WTC11 (cell line): ENCODE results near the gene GPX2. TPM values are rescaled to one million over a fixed set of nuclear protein-coding genes. Genes with fewer than 3 reads are reported as not detected.
A peak's percentile ranks its signal among the peaks of the same experiment; 100 is the strongest.

ENCODE experiments used
- ATAC-seq: fragments of 200-7000 bp; cut with Tn5 transposase; 2 replicates; pipeline ENCODE4 v1.10.0; 2021; ENCODE audit warnings: mild to moderate bottlenecking, moderate library complexity
- CTCF ChIA-PET: fragments of 300-600 bp; sonication (Branson Sonifier 250); formaldehyde crosslinking; loops from one replicate; lab custom pipeline; 2021; ENCODE audit warnings: antibody characterized with exemption; lab: Charles Lee
- POLR2A ChIA-PET: fragments of 350-600 bp; sonication (Branson Sonifier 250); formaldehyde crosslinking; loops from one replicate; lab custom pipeline; 2021; ENCODE audit warnings: antibody characterized with exemption; lab: Charles Lee
- DNase-seq: peaks from one replicate; pipeline ENCODE4 v3.0.0; 2021; ENCODE audit warnings: low spot score
- H3K27ac Mint-ChIP-seq: 2 replicates; pipeline ENCODE4 v1.8.0; 2021; ENCODE audit warnings: mixed read lengths
- H3K27me3 Mint-ChIP-seq: 2 replicates; pipeline ENCODE4 v1.8.0; 2021; ENCODE audit warnings: low read depth, mild to moderate bottlenecking, moderate library complexity, mixed read lengths
- H3K36me3 Mint-ChIP-seq: 2 replicates; pipeline ENCODE4 v1.8.0; 2021; ENCODE audit warnings: mixed read lengths
- H3K4me1 Mint-ChIP-seq: 2 replicates; pipeline ENCODE4 v1.8.0; 2022; ENCODE audit warnings: mixed read lengths
- H3K4me3 Mint-ChIP-seq: 2 replicates; pipeline ENCODE4 v1.8.0; 2021; ENCODE audit warnings: mild to moderate bottlenecking, moderate library complexity, mixed read lengths
- H3K9me3 Mint-ChIP-seq: 2 replicates; pipeline ENCODE4 v1.8.0; 2021; ENCODE audit warnings: mixed read lengths
- ATF2 ChIP-seq: sonication (generic); formaldehyde crosslinking; IDR thresholded peaks from 2 replicates; pipeline ENCODE4 v1.8.1; 2022; ENCODE audit warnings: low read depth, missing genetic modification reagents, borderline replicate concordance
- EMX1 ChIP-seq: fragments of 250-450 bp; sonication (Bioruptor Pico); IDR thresholded peaks from 2 replicates; pipeline ENCODE4 v1.8.0; 2021; ENCODE audit warnings: mild to moderate bottlenecking
- FOXK1 ChIP-seq: sonication (generic); formaldehyde crosslinking; IDR thresholded peaks from 2 replicates; pipeline ENCODE4 v1.8.0; 2022; ENCODE audit warnings: mild to moderate bottlenecking, moderate library complexity, missing genetic modification reagents
- GABPB1 ChIP-seq: sonication (generic); formaldehyde crosslinking; IDR thresholded peaks from 2 replicates; pipeline ENCODE4 v1.8.1; 2023; ENCODE audit warnings: mild to moderate bottlenecking, missing genetic modification reagents
- GRHL2 ChIP-seq: fragments of 250-450 bp; sonication (Bioruptor Pico); IDR thresholded peaks from 2 replicates; pipeline ENCODE4 v1.8.0; 2022; ENCODE audit warnings: mild to moderate bottlenecking, moderate library complexity; ENCODE audit not compliant: insufficient replicate concordance, severe bottlenecking
- GTF2I ChIP-seq: fragments of 250-450 bp; sonication (Bioruptor Pico); conservative IDR thresholded peaks from 2 replicates; pipeline ENCODE4 v1.4.0; 2021; ENCODE audit warnings: mild to moderate bottlenecking
- KAT7 ChIP-seq: sonication (generic); formaldehyde crosslinking; IDR thresholded peaks from 2 replicates; pipeline ENCODE4 v1.8.1; 2023; ENCODE audit warnings: missing genetic modification reagents, mild to moderate bottlenecking, borderline replicate concordance
- NFYB ChIP-seq: sonication (generic); formaldehyde crosslinking; conservative IDR thresholded peaks from 2 replicates; pipeline ENCODE4 v1.8.0; 2022; ENCODE audit warnings: low read depth, missing genetic modification reagents
- SMAD3 ChIP-seq: sonication (generic); formaldehyde crosslinking; IDR thresholded peaks from 2 replicates; pipeline ENCODE4 v1.8.0; 2022; ENCODE audit warnings: missing genetic modification reagents, mild to moderate bottlenecking, borderline replicate concordance
- TEAD1 ChIP-seq: sonication (generic); formaldehyde crosslinking; IDR thresholded peaks from 2 replicates; pipeline ENCODE4 v1.8.0; 2022; ENCODE audit warnings: mild to moderate bottlenecking, missing genetic modification reagents
- TP53 ChIP-seq: sonication (generic); formaldehyde crosslinking; IDR thresholded peaks from 2 replicates; pipeline ENCODE4 v1.8.1; 2023; ENCODE audit warnings: mild to moderate bottlenecking, missing genetic modification reagents
- ZNF396 ChIP-seq: fragments of 250-450 bp; sonication (Bioruptor Pico); IDR thresholded peaks from 2 replicates; pipeline ENCODE4 v1.8.0; 2021; ENCODE audit warnings: mild to moderate bottlenecking, moderate library complexity, borderline replicate concordance
- ZNF423 ChIP-seq: fragments of 250-450 bp; sonication (Bioruptor Pico); IDR thresholded peaks from 2 replicates; pipeline ENCODE4 v2.1.2; 2022; ENCODE audit warnings: mild to moderate bottlenecking, moderate library complexity
- total RNA-seq: library from RNA; stranded (reverse); gene quantifications from 3 replicates; pipeline ENCODE4 v1.2.3, GENCODE V29; 2021
- TF ChIP-seq, protein P1 (sequence below): sonication (generic); formaldehyde crosslinking; IDR thresholded peaks from 2 replicates; pipeline ENCODE4 v1.8.1; 2023; ENCODE audit warnings: mild to moderate bottlenecking, missing genetic modification reagents, borderline replicate concordance
- TF ChIP-seq, protein P2 (sequence below): sonication (generic); formaldehyde crosslinking; IDR thresholded peaks from 2 replicates; pipeline ENCODE4 v1.8.1; 2022; ENCODE audit warnings: mild to moderate bottlenecking, missing genetic modification reagents, moderate library complexity, borderline replicate concordance
- TF ChIP-seq, protein P3 (sequence below): fragments of 250-450 bp; sonication (Bioruptor Pico); IDR thresholded peaks from 2 replicates; pipeline ENCODE4 v1.9.0; 2021; ENCODE audit warnings: mild to moderate bottlenecking
- TF ChIP-seq, protein P4 (sequence below): fragments of 250-450 bp; sonication (Bioruptor Pico); IDR thresholded peaks from 2 replicates; pipeline ENCODE4 v1.9.0; 2021; ENCODE audit warnings: mild to moderate bottlenecking, borderline replicate concordance
- TF ChIP-seq, protein P5 (sequence below): sonication (generic); formaldehyde crosslinking; IDR thresholded peaks from 2 replicates; pipeline ENCODE4 v1.8.1; 2022; ENCODE audit warnings: low read depth, mild to moderate bottlenecking, moderate library complexity, missing genetic modification reagents, borderline replicate concordance

The GPX2 gene
- total RNA-seq, 1 experiment from 2014 or later = 1.5 TPM

GRCh38 chr14:64979336-64980074 lies 37.0 kb upstream of the GPX2 start:
- ChIA-PET POLR2A (no interaction called here), CTCF (interaction anchor here (1.1 to 1.3 kb wide), 2 partner anchors 69 to 156 kb away, joined by 3 read pairs; no protein-coding TSS in a partner anchor)
- Mint-ChIP-seq H3K27me3 (peaks cover 11% of the 10 kb centered on the region), H3K27ac (no peak overlapping the region), H3K36me3 (no peaks in the 10 kb centered on the region), H3K9me3 (no peaks in the 10 kb centered on the region), H3K4me1 (peaks cover 43% of the 10 kb centered on the region), H3K4me3 (no peak overlapping the region)
- ATAC-seq (no peak), DNase-seq (no peak)
- TF ChIP-seq NFYB (CRISPR knock-in tag) (no peak), GABPB1 (CRISPR knock-in tag) (no peak)

DNA sequence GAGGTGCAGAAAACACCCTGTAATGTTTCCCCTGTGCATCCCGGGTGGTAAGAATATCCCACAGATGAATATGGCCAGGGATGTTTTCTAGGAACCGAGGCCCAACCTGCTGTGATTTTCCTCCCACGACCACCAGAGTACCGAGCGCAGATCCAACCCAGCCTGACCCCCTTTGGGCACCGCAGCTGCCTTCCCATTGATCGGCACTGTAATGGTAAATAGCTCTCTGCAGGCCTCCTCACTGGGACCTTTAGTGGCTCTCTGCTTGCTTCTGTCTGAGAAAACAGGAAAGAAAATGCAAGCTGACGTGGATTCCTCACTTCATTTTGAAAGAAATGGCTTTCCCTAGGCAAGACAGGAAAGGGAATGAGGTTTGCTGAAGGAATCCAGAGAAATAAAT lies 32.0 kb upstream of the GPX2 start:
- Mint-ChIP-seq H3K4me3 (peak overlapping the region; percentile 29; the same call in 1 of the 2 replicates), H3K4me1 (peaks cover 65% of the 10 kb centered on the region), H3K27me3 (peaks cover 9% of the 10 kb centered on the region), H3K36me3 (no peaks in the 10 kb centered on the region), H3K9me3 (no peaks in the 10 kb centered on the region), H3K27ac (peak overlapping the region; percentile 83; the same call in 1 of the 2 replicates)
- TF ChIP-seq FOXK1 (CRISPR knock-in tag) (peak; percentile 55; the same call in 1 of the 2 replicates), ZNF423 (CRISPR knock-in tag) (peak; percentile 98), TEAD1 (CRISPR knock-in tag) (peak; percentile 59; the same call in 1 of the 2 replicates), GRHL2 (no peak)
- TF ChIP-seq, protein P1, sequence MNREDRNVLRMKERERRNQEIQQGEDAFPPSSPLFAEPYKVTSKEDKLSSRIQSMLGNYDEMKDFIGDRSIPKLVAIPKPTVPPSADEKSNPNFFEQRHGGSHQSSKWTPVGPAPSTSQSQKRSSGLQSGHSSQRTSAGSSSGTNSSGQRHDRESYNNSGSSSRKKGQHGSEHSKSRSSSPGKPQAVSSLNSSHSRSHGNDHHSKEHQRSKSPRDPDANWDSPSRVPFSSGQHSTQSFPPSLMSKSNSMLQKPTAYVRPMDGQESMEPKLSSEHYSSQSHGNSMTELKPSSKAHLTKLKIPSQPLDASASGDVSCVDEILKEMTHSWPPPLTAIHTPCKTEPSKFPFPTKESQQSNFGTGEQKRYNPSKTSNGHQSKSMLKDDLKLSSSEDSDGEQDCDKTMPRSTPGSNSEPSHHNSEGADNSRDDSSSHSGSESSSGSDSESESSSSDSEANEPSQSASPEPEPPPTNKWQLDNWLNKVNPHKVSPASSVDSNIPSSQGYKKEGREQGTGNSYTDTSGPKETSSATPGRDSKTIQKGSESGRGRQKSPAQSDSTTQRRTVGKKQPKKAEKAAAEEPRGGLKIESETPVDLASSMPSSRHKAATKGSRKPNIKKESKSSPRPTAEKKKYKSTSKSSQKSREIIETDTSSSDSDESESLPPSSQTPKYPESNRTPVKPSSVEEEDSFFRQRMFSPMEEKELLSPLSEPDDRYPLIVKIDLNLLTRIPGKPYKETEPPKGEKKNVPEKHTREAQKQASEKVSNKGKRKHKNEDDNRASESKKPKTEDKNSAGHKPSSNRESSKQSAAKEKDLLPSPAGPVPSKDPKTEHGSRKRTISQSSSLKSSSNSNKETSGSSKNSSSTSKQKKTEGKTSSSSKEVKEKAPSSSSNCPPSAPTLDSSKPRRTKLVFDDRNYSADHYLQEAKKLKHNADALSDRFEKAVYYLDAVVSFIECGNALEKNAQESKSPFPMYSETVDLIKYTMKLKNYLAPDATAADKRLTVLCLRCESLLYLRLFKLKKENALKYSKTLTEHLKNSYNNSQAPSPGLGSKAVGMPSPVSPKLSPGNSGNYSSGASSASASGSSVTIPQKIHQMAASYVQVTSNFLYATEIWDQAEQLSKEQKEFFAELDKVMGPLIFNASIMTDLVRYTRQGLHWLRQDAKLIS (CRISPR knock-in tag) = 0 out of 2 replicates have a peak, but pooled peaks have one; percentile 51
- ChIA-PET CTCF (interaction anchor here (0.6 to 3.1 kb wide), 13 partner anchors 11 to 576 kb away, joined by 3 to 21 read pairs (median 5); partner anchors contain the start of genes FNTB and GPX2), POLR2A (interaction anchor here (0.6 to 1.1 kb wide), 2 partner anchors 64 to 585 kb away, joined by 3 to 4 read pairs; no protein-coding TSS in a partner anchor)
- DNase-seq = peak; percentile 47
- ATAC-seq = peak; percentile 68

GRCh38 chr14:64973826-64974225 lies 31.3 kb upstream of the GPX2 start:
- H3K4me1 Mint-ChIP-seq = peaks cover 68% of the 10 kb centered on the region
- no peak overlapping the region for H3K4me3 Mint-ChIP-seq
- peaks cover 9% of the 10 kb centered on the region for H3K27me3 Mint-ChIP-seq
- H3K9me3 Mint-ChIP-seq = no peaks in the 10 kb centered on the region
- ATAC-seq (no peak), DNase-seq (no peak)
- no peak overlapping the region for H3K27ac Mint-ChIP-seq
- H3K36me3 Mint-ChIP-seq = no peaks in the 10 kb centered on the region
- TF ChIP-seq KAT7 (CRISPR knock-in tag) = no peak
- no peak for TF ChIP-seq SMAD3 (CRISPR knock-in tag)
- no peak for TF ChIP-seq TP53 (CRISPR knock-in tag)
- TF ChIP-seq GTF2I (CRISPR knock-in tag) = no peak
- TF ChIP-seq, protein P2, sequence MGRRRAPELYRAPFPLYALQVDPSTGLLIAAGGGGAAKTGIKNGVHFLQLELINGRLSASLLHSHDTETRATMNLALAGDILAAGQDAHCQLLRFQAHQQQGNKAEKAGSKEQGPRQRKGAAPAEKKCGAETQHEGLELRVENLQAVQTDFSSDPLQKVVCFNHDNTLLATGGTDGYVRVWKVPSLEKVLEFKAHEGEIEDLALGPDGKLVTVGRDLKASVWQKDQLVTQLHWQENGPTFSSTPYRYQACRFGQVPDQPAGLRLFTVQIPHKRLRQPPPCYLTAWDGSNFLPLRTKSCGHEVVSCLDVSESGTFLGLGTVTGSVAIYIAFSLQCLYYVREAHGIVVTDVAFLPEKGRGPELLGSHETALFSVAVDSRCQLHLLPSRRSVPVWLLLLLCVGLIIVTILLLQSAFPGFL (CRISPR knock-in tag) = no peak
- TF ChIP-seq, protein P3, sequence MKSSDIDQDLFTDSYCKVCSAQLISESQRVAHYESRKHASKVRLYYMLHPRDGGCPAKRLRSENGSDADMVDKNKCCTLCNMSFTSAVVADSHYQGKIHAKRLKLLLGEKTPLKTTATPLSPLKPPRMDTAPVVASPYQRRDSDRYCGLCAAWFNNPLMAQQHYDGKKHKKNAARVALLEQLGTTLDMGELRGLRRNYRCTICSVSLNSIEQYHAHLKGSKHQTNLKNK (CRISPR knock-in tag) = no peak
- no peak for TF ChIP-seq ZNF396 (CRISPR knock-in tag)
- TF ChIP-seq, protein P4, sequence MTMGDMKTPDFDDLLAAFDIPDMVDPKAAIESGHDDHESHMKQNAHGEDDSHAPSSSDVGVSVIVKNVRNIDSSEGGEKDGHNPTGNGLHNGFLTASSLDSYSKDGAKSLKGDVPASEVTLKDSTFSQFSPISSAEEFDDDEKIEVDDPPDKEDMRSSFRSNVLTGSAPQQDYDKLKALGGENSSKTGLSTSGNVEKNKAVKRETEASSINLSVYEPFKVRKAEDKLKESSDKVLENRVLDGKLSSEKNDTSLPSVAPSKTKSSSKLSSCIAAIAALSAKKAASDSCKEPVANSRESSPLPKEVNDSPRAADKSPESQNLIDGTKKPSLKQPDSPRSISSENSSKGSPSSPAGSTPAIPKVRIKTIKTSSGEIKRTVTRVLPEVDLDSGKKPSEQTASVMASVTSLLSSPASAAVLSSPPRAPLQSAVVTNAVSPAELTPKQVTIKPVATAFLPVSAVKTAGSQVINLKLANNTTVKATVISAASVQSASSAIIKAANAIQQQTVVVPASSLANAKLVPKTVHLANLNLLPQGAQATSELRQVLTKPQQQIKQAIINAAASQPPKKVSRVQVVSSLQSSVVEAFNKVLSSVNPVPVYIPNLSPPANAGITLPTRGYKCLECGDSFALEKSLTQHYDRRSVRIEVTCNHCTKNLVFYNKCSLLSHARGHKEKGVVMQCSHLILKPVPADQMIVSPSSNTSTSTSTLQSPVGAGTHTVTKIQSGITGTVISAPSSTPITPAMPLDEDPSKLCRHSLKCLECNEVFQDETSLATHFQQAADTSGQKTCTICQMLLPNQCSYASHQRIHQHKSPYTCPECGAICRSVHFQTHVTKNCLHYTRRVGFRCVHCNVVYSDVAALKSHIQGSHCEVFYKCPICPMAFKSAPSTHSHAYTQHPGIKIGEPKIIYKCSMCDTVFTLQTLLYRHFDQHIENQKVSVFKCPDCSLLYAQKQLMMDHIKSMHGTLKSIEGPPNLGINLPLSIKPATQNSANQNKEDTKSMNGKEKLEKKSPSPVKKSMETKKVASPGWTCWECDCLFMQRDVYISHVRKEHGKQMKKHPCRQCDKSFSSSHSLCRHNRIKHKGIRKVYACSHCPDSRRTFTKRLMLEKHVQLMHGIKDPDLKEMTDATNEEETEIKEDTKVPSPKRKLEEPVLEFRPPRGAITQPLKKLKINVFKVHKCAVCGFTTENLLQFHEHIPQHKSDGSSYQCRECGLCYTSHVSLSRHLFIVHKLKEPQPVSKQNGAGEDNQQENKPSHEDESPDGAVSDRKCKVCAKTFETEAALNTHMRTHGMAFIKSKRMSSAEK (CRISPR knock-in tag) = no peak
- no peak for TF ChIP-seq EMX1 (CRISPR knock-in tag)
- TF ChIP-seq, protein P5, sequence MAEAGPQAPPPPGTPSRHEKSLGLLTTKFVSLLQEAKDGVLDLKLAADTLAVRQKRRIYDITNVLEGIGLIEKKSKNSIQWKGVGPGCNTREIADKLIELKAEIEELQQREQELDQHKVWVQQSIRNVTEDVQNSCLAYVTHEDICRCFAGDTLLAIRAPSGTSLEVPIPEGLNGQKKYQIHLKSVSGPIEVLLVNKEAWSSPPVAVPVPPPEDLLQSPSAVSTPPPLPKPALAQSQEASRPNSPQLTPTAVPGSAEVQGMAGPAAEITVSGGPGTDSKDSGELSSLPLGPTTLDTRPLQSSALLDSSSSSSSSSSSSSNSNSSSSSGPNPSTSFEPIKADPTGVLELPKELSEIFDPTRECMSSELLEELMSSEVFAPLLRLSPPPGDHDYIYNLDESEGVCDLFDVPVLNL (CRISPR knock-in tag) = no peak
- no peak for TF ChIP-seq ATF2
- CTCF ChIA-PET = interaction anchor here (0.7 to 3.1 kb wide), 8 partner anchors 10 to 323 kb away, joined by 3 to 21 read pairs (median 6); partner anchors contain the start of gene FNTB
- POLR2A ChIA-PET = no interaction called here
